ENCODE data around the gene NFATC4. TPM values are rescaled to one million over a fixed set of nuclear protein-coding genes. Genes with fewer than 3 reads are reported as not detected.

NFATC4 gene
- total and polyA plus RNA-seq, 10 of the 15 experiments (the other 5 are each of a cell fraction or from before 2014, with no cell fraction given): 0.97 to 14.3 (median 4.9) TPM

GRCh38 chr14:24395609-24396582 lies 27.9 kb downstream of the NFATC4 start (continued):
- TF ChIP-seq, protein P1, sequence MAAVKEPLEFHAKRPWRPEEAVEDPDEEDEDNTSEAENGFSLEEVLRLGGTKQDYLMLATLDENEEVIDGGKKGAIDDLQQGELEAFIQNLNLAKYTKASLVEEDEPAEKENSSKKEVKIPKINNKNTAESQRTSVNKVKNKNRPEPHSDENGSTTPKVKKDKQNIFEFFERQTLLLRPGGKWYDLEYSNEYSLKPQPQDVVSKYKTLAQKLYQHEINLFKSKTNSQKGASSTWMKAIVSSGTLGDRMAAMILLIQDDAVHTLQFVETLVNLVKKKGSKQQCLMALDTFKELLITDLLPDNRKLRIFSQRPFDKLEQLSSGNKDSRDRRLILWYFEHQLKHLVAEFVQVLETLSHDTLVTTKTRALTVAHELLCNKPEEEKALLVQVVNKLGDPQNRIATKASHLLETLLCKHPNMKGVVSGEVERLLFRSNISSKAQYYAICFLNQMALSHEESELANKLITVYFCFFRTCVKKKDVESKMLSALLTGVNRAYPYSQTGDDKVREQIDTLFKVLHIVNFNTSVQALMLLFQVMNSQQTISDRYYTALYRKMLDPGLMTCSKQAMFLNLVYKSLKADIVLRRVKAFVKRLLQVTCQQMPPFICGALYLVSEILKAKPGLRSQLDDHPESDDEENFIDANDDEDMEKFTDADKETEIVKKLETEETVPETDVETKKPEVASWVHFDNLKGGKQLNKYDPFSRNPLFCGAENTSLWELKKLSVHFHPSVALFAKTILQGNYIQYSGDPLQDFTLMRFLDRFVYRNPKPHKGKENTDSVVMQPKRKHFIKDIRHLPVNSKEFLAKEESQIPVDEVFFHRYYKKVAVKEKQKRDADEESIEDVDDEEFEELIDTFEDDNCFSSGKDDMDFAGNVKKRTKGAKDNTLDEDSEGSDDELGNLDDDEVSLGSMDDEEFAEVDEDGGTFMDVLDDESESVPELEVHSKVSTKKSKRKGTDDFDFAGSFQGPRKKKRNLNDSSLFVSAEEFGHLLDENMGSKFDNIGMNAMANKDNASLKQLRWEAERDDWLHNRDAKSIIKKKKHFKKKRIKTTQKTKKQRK (IDR thresholded peaks at IDR 0.05; ENCODE audit: low read depth, low read length): no peak
- TF ChIP-seq E4F1 (IDR thresholded peaks at IDR 0.05; ENCODE audit: borderline replicate concordance, partially characterized antibody) (no peak), BRCA1 (IDR thresholded peaks at IDR 0.05; ENCODE audit: low read depth, low read length) (no peak), MTA2 (IDR thresholded peaks at IDR 0.05; ENCODE audit: low read depth) (no peak), BCL3 (IDR thresholded peaks at IDR 0.05; ENCODE audit: borderline replicate concordance, insufficient read depth, low read depth, low read length, poor library complexity, severe bottlenecking) (no peak)
